Epithelial cell of esophagus (primary cell): ENCODE measurements around the gene KIF24.
"Not testable (repeated sequence)": the region's sequence is repeated elsewhere in the genome, so short reads cannot be mapped to it uniquely, and the experiment has no call there.

ENCODE experiments used
- DNase-seq: peaks from one replicate; pipeline ENCODE4 v3.0.0; 2010; ENCODE audit warnings: low read depth
- H3K4me3 ChIP-seq: 2 replicates; pipeline ENCODE4 v1.5.1; 2011; ENCODE audit warnings: mild to moderate bottlenecking, low read length, control low read depth
- TF ChIP-seq, protein P1 (sequence below): IDR thresholded peaks from 2 replicates; pipeline ENCODE4 v1.5.1; 2011; ENCODE audit warnings: low read depth, mild to moderate bottlenecking, low read length, control low read depth, inconsistent platforms; ENCODE audit not compliant: insufficient read depth; ENCODE audit errors: missing control alignments

The KIF24 gene

DNA sequence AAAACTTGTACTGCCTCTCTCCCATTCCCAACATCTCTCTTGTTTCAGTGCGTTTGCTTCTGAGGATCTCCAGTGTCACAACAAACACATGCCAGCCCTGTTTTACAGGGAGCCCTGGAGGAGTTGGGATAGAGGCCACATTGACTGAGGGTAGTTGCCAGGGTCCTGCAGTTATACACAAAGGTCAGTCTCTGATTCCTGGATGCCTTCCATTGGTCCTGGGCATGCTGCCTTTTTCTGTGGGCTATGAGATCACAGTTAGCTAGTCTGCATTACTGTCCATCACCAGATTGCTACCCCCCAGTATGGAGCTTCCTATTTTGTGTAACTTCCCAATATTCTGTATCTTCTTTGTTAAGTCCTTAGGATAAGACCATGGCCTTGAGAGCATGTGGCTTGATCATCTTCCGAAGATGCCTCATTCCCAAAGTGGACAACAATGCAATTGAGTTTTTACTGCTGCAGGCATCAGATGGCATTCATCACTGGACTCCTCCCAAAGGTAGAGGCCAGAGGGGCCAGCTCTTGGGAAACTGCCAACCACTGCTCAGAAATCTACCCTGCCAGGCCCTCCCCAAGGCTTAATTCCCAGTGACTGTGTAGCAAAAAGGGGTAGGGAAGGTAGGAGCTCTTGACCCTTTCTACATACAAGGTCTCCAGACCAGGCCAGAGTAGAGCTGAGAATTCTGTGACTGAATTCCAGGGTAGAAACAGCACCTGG is 9.8 kb upstream of the KIF24 start:
- no peak overlapping the region for H3K4me3 ChIP-seq
- TF ChIP-seq, protein P1, sequence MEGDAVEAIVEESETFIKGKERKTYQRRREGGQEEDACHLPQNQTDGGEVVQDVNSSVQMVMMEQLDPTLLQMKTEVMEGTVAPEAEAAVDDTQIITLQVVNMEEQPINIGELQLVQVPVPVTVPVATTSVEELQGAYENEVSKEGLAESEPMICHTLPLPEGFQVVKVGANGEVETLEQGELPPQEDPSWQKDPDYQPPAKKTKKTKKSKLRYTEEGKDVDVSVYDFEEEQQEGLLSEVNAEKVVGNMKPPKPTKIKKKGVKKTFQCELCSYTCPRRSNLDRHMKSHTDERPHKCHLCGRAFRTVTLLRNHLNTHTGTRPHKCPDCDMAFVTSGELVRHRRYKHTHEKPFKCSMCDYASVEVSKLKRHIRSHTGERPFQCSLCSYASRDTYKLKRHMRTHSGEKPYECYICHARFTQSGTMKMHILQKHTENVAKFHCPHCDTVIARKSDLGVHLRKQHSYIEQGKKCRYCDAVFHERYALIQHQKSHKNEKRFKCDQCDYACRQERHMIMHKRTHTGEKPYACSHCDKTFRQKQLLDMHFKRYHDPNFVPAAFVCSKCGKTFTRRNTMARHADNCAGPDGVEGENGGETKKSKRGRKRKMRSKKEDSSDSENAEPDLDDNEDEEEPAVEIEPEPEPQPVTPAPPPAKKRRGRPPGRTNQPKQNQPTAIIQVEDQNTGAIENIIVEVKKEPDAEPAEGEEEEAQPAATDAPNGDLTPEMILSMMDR = no peak
- no peak for DNase-seq

DNA sequence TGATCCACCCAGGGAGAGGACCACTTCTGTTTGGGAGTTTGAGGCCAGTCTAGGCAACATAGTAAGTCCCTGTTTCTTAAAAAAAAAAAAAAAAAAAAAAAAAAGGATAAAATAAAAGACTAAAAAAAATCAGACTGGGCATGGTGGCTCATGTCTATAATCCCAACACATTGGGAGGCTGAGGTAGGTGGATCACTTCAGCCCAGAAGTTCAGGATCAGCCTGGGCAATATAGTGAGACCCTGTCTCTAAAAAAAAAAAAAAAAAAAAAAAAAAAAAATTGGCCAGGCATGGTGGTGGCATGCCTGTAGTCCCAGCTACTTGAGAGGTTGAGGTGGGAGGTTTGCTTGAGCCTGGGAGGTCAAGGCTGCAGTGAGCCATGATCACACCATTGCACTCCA is 9.0 kb upstream of the KIF24 start:
- not testable (repeated sequence) for DNase-seq, H3K4me3 ChIP-seq

DNA sequence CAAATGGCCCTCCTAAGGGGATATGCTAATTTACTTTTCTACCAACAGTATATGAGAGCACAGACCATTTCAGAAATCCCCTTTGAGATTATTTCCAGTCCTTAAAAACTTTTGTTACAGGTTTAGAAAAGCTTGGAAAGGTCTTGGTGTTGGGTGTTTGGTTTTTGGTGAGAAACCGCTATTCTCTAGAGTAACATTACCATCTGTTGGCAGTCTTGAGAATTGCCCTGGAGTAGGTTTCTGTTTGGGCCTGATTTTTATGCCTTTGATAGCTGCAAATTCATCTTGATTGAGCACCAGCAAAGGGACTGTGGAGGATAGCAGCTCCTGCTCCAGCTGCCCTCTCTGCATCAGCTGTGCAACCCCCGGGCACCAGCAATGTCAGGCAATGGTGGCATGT is 8.3 kb upstream of the KIF24 start:
- no peak overlapping the region for H3K4me3 ChIP-seq
- DNase-seq = peak; percentile 13
- TF ChIP-seq, protein P1 = peak; percentile 15

DNA sequence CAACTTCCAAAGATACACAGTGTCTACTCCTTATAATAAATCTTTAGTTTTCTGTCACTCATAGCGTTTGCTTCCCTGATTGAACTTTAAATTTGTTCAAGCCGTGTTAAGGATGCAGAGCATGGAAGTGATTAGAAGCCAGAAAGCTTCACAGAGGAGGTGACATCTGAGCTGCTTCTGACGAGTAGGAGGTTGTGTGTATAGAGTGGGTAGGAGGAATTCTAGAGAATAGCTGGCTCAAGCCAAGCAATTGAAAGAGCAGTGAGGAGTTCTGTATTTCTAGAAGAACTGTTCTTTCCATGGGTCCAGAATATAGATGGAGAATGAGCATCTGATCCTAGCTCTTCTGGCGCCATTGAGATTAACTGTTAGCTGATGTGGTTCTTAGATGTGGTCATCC is 6.3 kb upstream of the KIF24 start:
- no peak for DNase-seq
- no peak overlapping the region for H3K4me3 ChIP-seq
- TF ChIP-seq, protein P1 = no peak

DNA sequence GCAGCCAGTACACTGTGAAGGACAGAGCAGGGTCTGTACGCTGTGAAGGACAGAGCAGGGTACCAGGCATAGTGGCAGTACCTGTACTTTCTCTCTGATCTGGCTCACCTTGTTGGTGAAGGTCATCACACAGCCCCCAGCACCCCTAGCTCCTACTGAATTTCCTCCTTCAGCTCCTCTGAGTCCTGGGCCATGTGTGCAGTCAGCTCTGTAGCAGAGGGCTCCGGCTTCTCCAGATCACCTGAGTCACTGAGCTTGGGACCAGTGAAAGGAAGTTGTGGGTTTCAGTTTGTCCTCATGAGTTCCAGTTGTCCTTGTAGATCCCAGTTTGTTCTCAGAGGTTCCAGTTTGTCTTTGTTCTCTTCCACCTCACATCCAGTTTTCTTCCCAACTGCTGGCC is 5.8 kb upstream of the KIF24 start:
- DNase-seq = no peak
- TF ChIP-seq, protein P1 = no peak
- no peak overlapping the region for H3K4me3 ChIP-seq

DNA sequence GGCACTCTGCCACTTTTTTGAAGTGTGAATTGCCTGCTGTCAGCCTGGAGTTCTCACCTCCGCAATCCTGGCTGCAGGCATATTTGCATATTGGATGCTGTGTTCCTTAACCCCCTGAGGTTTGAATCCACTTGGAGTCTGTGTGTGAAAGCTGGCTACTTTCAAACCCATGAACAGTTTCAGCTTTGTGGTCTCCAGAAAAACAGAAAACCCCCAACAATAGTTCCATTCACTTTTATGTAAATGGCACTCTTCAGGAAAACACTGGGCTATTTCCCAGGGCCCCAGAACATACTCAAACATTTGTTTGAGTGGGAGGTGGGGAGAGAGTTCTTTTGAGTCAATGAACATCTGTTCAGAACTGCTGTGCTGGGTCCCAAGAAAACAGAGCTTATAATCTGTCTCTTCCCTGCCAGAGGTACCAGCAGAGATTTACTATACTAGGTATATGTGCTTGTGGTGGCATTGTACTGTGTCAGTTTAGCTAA is 5.3 kb upstream of the KIF24 start:
- H3K4me3 ChIP-seq = no peak overlapping the region
- TF ChIP-seq, protein P1 = no peak
- no peak for DNase-seq

DNA sequence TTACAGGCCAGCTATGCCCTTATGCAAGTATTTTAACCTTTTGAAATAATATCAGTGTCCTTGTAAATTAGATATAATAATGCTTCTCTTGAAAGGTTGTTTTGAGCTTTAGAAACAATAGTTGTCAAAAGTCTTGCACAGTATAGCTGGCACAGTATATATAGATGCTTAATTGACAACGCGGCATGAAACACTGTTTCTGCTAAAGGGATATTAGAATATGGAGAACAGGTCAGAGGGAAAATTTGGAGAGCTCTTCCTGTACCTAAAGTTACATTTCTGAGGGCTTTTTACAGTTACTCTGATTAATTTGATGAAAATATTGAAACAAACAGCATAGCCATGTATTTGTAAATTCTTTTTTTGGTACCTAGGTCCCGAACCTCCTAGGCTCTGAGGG is 4.8 kb upstream of the KIF24 start:
- no peak overlapping the region for H3K4me3 ChIP-seq
- DNase-seq = no peak
- TF ChIP-seq, protein P1 = no peak
